8988T (cell line): ENCODE data around the gene RAB32.

ENCODE experiments used
- DNase-seq: peaks from one replicate; pipeline ENCODE4 v3.0.0; 2011

The RAB32 gene

DNA sequence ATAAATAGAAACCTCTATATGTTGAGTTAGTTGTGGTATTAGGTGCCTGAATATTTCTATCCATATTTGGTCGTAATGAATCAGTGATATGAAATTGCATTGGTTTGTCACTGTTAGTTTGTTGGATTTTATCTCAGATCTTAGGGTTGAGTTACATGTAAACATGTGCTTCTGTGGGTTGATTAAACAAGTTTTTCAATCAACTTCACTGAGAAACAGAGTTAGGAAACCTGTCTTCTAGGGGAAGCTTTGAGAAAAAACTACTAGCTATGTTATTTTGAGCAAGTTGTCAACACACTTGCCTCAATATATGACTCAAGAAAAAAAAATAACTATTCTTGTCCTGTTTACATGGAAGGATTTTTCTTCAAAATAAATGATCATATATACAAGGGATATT, 40.3 kb downstream of the RAB32 start:
- no peak for DNase-seq

DNA sequence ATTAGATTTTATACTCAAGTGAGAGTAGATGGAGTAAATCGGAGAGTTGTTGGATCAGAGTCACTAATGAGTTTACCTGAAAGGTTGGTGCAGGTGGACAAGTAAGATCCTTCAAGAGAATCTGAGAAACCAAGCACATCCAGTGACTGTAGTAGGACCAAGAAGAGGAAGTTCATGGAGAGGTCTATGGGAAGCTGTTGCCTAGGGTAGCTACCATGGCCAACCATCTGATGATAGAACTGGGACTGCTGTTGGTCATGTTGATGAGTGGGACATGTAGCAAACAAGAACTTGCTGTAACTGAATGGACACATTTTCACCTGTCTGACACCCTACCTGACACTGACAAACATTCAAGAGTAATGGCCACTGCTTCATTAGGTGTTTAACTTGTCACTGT, 43.8 kb downstream of the RAB32 start:
- DNase-seq, result no peak

GRCh38 chr6:146590492-146590891, 46.9 kb downstream of the RAB32 start:
- no peak for DNase-seq

GRCh38 chr6:146592451-146592850, 48.8 kb downstream of the RAB32 start:
- DNase-seq, result no peak

DNA sequence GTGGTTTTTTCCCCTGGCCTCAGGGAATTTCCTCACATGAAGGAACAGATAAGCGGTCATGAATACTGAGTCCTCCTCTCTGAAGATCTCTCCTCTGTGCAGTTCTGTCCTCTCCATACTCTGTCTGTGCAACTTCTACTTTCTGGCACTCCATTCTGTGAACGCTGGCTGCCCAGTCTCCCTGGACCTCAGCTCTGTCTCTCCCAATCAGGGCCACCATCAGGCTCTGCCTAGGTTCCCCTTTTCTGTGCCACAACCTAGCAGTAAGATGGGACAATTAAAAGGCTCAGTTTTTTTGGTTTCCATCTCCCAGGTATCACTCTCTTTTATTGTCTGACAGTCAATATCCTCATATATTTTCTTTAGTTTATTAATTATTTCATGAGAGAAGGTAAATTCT, 50.4 kb downstream of the RAB32 start:
- DNase-seq, result no peak

- no peak for DNase-seq
These were observed 50.9 kb downstream of the RAB32 start for GRCh38 chr6:146594495-146594894.

GRCh38 chr6:146595972-146596731, 52.5 kb downstream of the RAB32 start:
- DNase-seq, result no peak

DNA sequence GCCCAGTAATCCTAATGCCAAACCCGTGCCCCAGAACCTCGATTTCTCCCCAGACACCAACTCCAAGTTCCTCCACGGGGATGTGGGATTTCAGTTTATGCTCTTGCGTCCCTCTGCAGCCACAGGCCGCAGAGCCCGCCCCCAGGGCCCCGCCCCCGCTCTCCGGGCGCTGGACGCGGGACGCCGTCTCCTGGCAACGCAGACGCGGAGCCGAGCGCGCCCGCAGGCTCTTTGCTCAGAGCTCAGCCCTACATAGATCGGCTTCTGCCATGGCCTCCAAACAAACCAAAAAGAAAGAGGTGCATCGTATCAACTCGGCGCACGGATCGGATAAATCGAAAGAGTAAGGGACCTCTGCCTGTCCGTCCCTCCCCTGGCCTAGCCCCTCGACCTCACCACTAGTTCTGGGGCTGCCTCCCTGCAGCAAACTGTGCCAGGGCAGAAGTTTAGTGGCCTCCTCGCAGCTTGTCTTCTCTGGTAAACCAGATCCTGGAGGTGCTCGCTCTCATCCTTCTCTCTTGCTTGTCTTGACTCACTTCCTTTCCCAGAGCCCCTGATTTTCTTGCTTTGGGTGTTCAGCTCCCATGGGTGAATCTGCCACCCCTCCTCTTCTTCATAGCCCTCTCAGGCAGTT, 55.3 kb downstream of the RAB32 start, which contains the start of gene ADGB:
Gene ADGB, plus strand, starts transcription at position 201 of the 634 bp plus-strand sequence. Its CDS starts 69 bp downstream, at position 270.
- peak; percentile 29 for DNase-seq

GRCh38 chr6:146601352-146601751, 57.7 kb downstream of the RAB32 start:
- no peak for DNase-seq

DNA sequence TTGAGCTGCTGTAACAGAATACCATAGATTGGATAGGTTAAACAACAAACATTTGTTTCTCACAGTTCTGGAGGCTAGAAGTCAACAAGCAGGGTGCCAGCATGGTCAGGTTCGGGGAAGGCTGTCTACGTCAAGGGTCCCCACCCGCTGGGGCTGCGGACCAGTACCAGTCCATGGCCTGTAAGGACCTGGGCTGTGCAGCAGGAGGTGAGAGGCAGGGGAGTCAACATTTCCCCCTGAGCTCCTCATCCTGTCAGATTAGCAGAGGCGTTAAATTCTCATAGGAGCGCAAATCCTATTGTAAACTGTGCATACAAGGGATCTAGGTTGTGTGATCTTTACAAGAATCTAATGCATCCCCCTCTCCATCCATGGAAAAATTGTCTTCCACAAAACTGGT, 58.9 kb downstream of the RAB32 start:
- no peak for DNase-seq
